ENCODE measurements around the gene ALKBH2.
"Not testable (repeated sequence)": the region's sequence is repeated elsewhere in the genome, so short reads cannot be mapped to it uniquely, and the experiment has no call there.

The ALKBH2 gene

DNA sequence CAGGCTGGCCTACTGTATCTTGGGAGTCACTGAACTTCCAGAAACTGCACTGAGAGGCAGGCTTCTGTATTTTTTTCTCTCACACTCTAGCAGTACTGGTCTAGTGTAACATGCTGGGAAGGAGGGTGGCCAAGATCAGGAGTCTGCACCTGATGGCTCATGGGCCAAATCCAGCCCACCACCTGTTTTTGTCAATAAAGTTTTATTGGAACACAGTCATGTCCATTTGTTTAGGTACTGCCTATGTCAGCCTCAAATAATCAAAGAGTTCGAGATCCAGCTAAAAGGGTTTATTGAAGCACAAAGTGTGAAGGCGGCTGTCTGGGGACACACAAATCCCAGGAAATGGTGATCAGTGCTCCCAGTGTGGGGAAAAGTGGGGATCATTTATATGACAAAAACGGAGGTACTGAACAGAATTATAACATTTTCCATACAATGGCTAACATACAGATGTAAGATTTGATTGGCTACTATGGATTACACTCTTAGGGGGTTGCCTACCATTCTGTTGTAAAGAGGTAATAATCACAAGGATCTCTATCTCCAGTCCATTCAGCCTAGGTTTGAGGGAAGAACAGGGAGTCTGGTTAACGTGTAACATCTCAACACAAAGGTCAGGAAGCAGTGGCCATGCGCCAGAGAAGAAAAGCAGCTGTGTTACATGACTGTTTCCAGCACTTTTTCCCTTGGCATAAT, 28.0 kb downstream of the ALKBH2 start:
- H3K9me3 Mint-ChIP-seq (ENCODE audit: low read depth), result no peaks in the 10 kb centered on the region
- H3K36me3 Mint-ChIP-seq, result peaks cover 7% of the 10 kb centered on the region
- H3K4me1 Mint-ChIP-seq (ENCODE audit: low read depth), result no peaks in the 10 kb centered on the region
- H3K27me3 Mint-ChIP-seq, result no peaks in the 10 kb centered on the region
- no peak overlapping the region for H3K27ac Mint-ChIP-seq
- no peak overlapping the region for H3K4me3 Mint-ChIP-seq

DNA sequence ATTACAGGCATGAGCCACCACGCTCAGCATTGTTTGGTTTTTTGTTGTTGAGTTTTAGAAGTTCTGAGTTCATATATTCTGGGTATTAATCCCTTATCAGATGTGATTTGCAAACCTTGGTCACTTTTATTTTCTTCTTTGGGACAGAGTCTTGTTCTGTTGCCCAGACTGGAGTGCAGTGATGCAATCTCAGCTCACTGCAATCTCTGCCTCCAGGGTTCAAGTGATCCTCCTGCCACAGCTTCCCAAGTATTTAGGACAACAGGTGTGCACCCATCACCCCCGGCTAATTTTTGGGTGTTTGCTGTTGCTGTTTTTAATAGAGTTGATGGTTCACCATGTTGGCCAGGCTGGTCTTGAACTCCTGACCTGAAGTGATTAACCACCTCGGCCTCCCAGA, 29.1 kb downstream of the ALKBH2 start:
- no peak overlapping the region for H3K27ac Mint-ChIP-seq
- H3K36me3 Mint-ChIP-seq, result peaks cover 5% of the 10 kb centered on the region
- H3K4me3 Mint-ChIP-seq, result no peak overlapping the region
- H3K4me1 Mint-ChIP-seq (ENCODE audit: low read depth), result no peaks in the 10 kb centered on the region
- no peaks in the 10 kb centered on the region for H3K27me3 Mint-ChIP-seq
- H3K9me3 Mint-ChIP-seq (ENCODE audit: low read depth), result no peaks in the 10 kb centered on the region

DNA sequence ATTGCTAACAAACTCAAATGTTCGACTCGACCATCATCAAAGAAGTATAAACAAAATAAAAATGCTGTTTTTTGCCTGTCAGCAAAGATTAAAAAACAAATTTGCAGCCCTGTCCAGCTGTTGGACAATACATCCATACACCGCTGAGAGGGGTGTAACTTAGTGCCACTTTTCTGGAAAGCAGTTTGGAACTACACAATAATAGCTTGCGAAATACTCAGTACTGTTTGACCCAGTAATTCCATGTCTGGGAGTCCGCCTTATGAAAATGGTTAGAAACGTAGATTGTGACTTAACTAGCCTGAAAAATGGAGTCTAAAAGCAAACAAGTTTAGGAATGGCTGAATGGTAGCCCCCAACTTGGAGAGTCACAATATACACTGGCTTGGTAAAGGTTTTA, 34.5 kb downstream of the ALKBH2 start:
- H3K36me3 Mint-ChIP-seq, result peaks cover 5% of the 10 kb centered on the region
- H3K4me3 Mint-ChIP-seq, result no peak overlapping the region
- H3K9me3 Mint-ChIP-seq (ENCODE audit: low read depth), result no peaks in the 10 kb centered on the region
- peaks cover 9% of the 10 kb centered on the region for H3K4me1 Mint-ChIP-seq (ENCODE audit: low read depth)
- no peaks in the 10 kb centered on the region for H3K27me3 Mint-ChIP-seq
- no peak overlapping the region for H3K27ac Mint-ChIP-seq

DNA sequence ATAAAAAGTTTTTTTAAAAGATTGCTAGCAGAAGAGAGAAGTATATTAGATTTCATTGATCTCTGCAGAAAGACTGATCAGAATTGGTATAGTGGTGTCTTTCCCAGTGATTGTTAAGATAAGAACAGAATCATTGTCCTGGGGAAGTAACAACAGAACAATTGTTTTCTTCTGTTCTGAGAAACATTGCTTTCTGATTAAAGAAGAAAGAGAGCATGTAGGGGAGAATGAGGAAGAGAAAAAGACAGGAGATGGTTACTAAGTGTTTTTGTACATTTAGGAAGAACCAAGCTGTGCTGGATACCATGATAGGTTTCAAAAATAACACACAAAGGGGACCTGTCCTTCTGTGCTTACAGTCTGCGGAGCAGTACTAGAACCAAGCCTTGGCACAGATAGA, 35.9 kb downstream of the ALKBH2 start:
- Mint-ChIP-seq H3K4me1 (ENCODE audit: low read depth) (peaks cover 12% of the 10 kb centered on the region), H3K4me3 (no peak overlapping the region), H3K9me3 (ENCODE audit: low read depth) (no peaks in the 10 kb centered on the region), H3K27me3 (no peaks in the 10 kb centered on the region), H3K27ac (no peak overlapping the region), H3K36me3 (peaks cover 3% of the 10 kb centered on the region)

DNA sequence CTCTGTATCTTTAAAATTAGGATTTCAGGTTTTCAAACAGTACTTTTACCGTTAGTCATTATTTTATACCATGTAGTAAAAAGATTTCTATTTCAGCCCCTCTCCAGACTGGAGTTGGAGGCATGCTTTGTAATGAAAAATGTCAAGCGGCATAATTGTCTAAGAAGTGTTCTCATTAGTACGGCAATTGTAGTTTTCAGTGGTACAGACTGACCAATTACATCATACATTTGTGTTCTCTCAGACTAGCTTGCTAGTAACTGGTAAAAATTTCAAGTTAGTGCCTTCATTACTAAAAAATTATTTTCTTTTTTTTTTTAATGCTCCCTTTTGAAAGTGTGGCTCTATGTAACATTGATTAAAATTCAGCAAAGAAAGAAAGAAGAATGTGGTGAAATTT, 36.4 kb downstream of the ALKBH2 start:
- Mint-ChIP-seq H3K27ac (no peak overlapping the region), H3K4me3 (no peak overlapping the region), H3K4me1 (ENCODE audit: low read depth) (peaks cover 16% of the 10 kb centered on the region), H3K36me3 (peaks cover 3% of the 10 kb centered on the region), H3K27me3 (no peaks in the 10 kb centered on the region), H3K9me3 (ENCODE audit: low read depth) (no peaks in the 10 kb centered on the region)

DNA sequence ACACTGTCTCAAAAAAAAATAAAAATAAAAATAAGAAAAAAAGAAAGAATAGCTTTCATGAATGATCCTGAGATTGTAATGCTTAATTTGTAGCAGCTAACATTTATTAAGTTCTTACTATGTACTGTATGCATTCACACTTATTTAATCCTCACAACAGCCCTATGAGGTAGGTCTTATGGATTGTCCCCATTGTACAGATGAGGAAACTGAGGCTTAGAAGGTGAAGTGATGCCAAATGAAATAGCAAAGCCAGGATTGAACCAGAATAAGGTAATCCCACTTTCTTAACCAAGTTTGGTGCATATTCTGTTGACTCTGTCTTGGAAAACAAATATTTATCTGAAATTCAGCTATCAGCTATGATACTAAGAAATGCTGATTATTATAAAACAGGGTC, 38.8 kb downstream of the ALKBH2 start:
- H3K27me3 Mint-ChIP-seq, result no peaks in the 10 kb centered on the region
- no peaks in the 10 kb centered on the region for H3K9me3 Mint-ChIP-seq (ENCODE audit: low read depth)
- H3K36me3 Mint-ChIP-seq, result no peaks in the 10 kb centered on the region
- no peak overlapping the region for H3K4me3 Mint-ChIP-seq
- H3K27ac Mint-ChIP-seq, result peak overlapping the region; percentile 61
- peaks cover 18% of the 10 kb centered on the region for H3K4me1 Mint-ChIP-seq (ENCODE audit: low read depth)

- H3K27me3 Mint-ChIP-seq; H3K9me3 Mint-ChIP-seq (ENCODE audit: low read depth); H3K36me3 Mint-ChIP-seq: not testable (repeated sequence)
- Mint-ChIP-seq H3K27ac (peak overlapping the region; percentile 93), H3K4me1 (ENCODE audit: low read depth) (peaks cover 18% of the 10 kb centered on the region), H3K4me3 (peak overlapping the region; percentile 91)
Measured at GRCh38 chr12:109054124-109054513, 39.2 kb downstream of the ALKBH2 start.

- no peaks in the 10 kb centered on the region for H3K27me3 Mint-ChIP-seq
- H3K4me1 Mint-ChIP-seq (ENCODE audit: low read depth), result peaks cover 18% of the 10 kb centered on the region
- H3K27ac Mint-ChIP-seq, result peak overlapping the region; percentile 93
- no peaks in the 10 kb centered on the region for H3K36me3 Mint-ChIP-seq
- H3K9me3 Mint-ChIP-seq (ENCODE audit: low read depth), result no peaks in the 10 kb centered on the region
- H3K4me3 Mint-ChIP-seq, result peak overlapping the region; percentile 91
Measured at GRCh38 chr12:109053382-109054123, 39.7 kb downstream of the ALKBH2 start.

DNA sequence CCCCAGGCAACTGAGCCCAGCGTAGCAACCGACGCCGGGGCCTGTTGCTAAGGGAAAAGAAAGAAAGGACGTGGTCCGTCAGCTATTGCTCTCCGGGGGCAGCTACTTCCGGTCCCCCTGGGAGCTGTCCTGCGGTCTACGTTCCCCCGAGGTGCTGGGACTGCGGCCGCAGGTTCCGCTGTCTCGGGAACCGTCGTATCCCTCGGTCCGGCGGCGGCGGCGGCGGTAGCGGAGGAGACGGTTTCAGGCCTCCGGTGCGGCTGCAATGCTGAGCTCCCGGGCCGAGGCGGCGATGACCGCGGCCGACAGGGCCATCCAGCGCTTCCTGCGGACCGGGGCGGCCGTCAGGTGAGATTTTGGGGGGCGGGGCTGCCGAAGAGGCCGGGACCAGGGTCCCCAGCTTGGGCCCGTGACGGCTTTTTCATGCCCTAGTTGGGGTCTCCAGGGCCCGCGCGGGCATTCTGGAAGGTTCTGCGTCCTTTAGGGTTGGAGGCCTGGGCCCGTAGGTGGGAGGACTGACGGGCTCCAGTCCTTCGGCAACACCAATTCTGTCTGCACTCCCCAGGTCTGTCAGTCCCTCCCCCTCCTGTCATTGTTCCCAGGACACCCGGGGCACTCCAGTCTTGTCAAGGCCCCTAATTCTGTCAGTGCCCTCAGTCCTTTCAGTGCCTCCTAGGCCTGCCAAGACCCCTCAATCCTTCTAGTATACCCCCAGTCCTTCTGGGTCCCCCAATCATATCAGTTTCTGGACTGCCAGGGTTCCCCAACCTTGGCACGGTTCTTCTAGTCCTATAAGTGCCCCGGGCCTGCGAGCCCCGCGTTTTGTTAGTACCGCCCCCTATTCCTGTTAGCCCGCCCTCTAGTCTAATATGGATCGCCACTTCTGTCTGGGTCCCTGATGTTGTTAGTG, 40.6 kb downstream of the ALKBH2 start, which contains the start of gene USP30:
Gene USP30 (plus strand): TSS at position 163 of the 910 bp plus-strand sequence. CDS start 103 bp downstream, at position 266.
- Mint-ChIP-seq H3K4me1 (ENCODE audit: low read depth) (peaks cover 18% of the 10 kb centered on the region), H3K36me3 (no peaks in the 10 kb centered on the region), H3K27me3 (no peaks in the 10 kb centered on the region), H3K27ac (peak within 1 kb of the TSS; percentile 93), H3K9me3 (ENCODE audit: low read depth) (no peaks in the 10 kb centered on the region), H3K4me3 (peak within 1 kb of the TSS; percentile 91)

DNA sequence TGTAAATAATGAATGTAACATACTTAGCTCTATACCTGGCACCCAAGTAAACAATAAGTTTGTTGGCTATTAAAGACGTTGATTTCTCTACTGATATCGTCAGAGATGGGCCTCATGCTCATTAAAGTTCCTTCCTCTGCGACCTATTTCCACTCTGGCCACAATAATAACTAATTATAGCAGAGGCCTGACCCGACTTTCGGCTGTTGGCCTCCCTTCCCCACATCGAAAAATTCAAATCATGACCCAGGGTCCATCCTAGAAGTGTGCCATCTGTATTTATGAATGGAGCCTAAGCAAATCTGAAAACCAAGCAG, 41.2 kb downstream of the ALKBH2 start:
- Mint-ChIP-seq H3K27ac (peak overlapping the region; percentile 87), H3K4me3 (peak overlapping the region; percentile 91), H3K9me3 (ENCODE audit: low read depth) (no peaks in the 10 kb centered on the region), H3K4me1 (ENCODE audit: low read depth) (peaks cover 18% of the 10 kb centered on the region), H3K27me3 (no peaks in the 10 kb centered on the region), H3K36me3 (no peaks in the 10 kb centered on the region)

GRCh38 chr12:109049794-109050193, 43.5 kb downstream of the ALKBH2 start:
- not testable (repeated sequence) for H3K36me3 Mint-ChIP-seq; H3K9me3 Mint-ChIP-seq (ENCODE audit: low read depth); H3K27me3 Mint-ChIP-seq; H3K27ac Mint-ChIP-seq; H3K4me3 Mint-ChIP-seq
- peaks cover 14% of the 10 kb centered on the region for H3K4me1 Mint-ChIP-seq (ENCODE audit: low read depth)

DNA sequence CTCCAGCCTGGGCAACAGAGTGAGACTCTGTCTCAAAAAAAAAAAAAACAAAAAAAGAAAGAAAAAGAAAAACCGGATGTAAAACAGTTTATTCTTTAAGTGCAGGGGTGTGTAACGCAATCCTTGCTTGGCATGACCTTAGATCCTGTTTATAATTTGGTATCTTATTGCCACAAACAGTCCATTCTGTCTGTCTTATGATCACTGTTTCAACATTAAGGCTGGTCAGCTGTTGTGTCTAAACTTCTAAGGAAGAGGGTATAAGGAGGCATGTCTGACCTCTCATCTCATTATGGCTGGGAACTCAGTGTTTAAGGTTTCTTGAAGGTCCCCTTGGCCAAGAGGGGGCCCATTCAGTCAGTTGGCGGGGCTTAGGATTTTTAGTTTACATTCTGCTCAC, 44.6 kb downstream of the ALKBH2 start:
- not testable (repeated sequence) for H3K27ac Mint-ChIP-seq; H3K36me3 Mint-ChIP-seq; H3K4me1 Mint-ChIP-seq (ENCODE audit: low read depth); H3K27me3 Mint-ChIP-seq; H3K4me3 Mint-ChIP-seq; H3K9me3 Mint-ChIP-seq (ENCODE audit: low read depth)

GRCh38 chr12:109047081-109047805, 46.0 kb downstream of the ALKBH2 start:
- Mint-ChIP-seq H3K9me3 (ENCODE audit: low read depth) (no peaks in the 10 kb centered on the region), H3K4me1 (ENCODE audit: low read depth) (peaks cover 6% of the 10 kb centered on the region), H3K27ac (no peak overlapping the region), H3K27me3 (peaks cover 4% of the 10 kb centered on the region), H3K36me3 (no peaks in the 10 kb centered on the region), H3K4me3 (no peak overlapping the region)

DNA sequence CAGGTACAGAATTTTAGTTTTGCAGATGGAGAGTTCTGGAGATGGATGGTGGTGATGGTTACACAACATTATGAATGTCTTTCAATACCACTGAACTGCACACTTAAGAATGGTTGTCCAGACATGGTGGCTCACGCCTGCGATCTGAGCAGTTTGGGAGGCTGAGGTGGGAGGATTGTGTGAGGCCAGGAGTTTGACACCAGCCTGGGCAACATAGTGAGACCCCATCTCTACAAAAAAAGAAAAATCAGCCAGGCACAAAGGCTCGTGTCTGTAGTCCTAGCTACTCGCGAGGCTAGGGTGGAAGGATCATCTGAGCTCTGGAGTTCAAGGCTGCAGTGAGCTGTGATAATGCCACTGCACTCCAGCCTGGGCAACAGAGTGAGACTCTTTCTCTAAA, 49.0 kb downstream of the ALKBH2 start:
- no peaks in the 10 kb centered on the region for H3K4me1 Mint-ChIP-seq (ENCODE audit: low read depth)
- no peaks in the 10 kb centered on the region for H3K9me3 Mint-ChIP-seq (ENCODE audit: low read depth)
- H3K27ac Mint-ChIP-seq, result no peak overlapping the region

More for the DNA sequence above, 49.0 kb downstream of the ALKBH2 start:
- Mint-ChIP-seq H3K4me3 (no peak overlapping the region), H3K27me3 (peaks cover 11% of the 10 kb centered on the region), H3K36me3 (no peaks in the 10 kb centered on the region)

Data from activated naive CD8-positive, alpha-beta T cell (primary cell).